ENCODE results near the gene OSBPL8.

OSBPL8 gene

DNA sequence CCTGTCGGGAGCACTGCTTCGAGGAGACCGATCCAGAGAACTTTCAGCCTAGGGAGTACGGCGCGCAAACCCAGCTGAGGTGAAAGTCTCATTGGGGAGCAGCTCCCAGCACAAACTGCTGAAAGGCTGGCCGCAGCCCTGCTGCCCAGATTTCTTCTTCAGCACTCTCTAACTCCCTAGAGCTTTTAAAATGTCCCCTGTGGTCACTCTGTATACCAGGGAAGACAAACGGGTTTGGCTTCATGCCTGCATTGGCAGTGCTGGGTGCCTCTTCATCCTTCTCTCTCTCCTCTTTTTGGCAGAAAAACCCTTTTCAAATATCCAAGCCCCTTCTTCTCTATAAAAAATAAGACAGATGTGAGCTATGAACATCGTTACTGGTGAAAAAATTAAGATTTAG lies 246.3 kb downstream of the OSBPL8 start:
- DNase-seq (ENCODE audit: low read depth in 3 of 3, low spot score in 1 of 3) = no peak

DNA sequence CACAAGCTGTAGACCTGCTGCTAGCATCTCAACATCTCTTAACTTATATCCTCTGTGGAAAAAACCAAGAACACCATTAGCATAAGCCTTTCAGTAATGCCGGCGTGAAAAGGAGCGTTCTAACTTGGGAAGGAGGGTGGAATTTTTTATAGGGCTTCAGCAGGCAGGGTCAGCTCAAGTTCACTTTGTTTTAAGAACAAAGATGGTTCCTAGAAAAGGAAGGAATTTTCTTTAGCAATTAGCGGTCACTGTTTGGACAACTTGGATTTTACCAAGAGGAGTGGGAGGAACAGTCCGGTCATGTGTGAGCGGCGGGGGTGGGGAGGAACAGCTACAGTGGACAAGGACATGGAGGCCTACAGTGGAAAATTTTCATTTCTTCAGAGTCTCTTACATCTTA lies 247.3 kb downstream of the OSBPL8 start:
- no peak for DNase-seq (ENCODE audit: low read depth in 3 of 3, low spot score in 1 of 3)

DNA sequence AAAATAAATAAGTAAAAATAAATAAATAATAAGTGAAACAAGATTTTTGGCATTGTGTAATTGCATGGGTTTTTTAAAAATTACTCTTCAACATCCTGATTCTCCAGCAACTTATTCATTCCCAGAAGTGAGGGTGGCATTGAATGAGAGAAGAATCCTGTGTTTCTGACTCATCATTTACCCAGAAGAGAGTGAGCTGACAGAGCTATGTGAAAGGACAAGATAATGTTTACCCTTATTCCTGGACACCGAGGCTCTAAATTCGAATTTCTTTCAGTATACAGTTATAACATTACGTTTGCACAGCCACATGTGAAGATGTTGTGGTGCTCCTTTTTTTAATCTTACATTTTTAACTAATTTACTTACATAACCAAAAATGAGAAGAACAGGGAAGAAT lies 247.8 kb downstream of the OSBPL8 start:
- no peak for DNase-seq (ENCODE audit: low read depth in 3 of 3, low spot score in 1 of 3)

DNA sequence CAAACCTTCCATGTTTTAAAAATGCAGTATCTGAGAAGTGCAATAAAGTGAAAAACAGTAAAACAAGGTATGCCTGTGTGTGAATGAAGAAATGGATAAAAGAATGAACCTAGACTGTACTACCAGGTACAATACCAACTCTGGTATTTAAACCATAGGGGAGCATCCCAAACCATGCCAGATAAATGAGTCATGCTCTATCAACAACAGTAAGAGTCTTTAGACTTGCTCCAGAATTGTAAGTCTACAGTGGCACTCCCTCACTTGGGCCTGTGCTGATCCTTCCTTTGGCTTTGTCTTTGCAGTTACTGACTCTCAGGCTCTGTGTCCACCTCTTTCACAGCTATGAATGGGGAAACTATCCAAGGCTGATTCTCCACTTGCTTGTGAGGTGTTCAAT lies 249.5 kb downstream of the OSBPL8 start:
- no peak for DNase-seq (ENCODE audit: low read depth in 3 of 3, low spot score in 1 of 3)

DNA sequence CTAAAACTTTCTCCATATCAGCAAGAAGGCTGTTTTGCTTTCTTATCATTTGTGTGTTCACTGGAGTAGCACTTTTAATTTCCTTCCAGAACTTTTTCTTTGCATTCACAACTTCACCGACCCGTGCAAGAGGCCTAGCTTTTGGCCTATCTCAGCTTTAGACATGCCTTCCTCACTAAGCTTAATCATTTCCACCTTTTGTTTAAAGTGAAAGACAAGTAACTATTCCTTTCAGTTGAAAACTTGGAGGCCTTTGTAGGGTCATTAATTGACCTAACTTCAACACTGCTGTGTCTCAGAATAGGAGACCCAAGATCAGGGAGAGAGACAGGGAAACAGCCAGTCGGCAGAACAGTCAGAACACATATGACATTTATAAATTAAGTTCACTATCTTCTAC lies 250.7 kb downstream of the OSBPL8 start:
- no peak for DNase-seq (ENCODE audit: low read depth in 3 of 3, low spot score in 1 of 3)

DNA sequence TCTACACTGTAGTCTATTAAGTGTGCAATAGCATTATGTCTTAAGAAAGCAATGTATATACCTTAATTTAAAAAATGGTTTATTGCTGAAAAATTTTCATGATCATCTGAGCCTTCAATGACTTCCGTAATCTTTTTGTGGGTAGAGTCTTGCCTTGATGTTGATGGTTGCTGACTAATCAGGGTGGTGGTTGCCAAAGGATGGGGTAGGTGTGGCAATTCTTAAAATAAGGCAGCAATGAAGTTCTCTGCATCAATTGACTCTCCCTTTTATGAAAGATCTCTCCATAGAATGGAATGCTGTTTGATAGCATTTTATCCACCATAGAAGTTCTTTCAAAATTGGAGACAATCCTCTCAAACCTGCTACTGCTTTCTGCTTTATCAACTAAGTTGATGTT lies 252.5 kb downstream of the OSBPL8 start:
- DNase-seq (ENCODE audit: low read depth in 3 of 3, low spot score in 1 of 3) = no peak

DNA sequence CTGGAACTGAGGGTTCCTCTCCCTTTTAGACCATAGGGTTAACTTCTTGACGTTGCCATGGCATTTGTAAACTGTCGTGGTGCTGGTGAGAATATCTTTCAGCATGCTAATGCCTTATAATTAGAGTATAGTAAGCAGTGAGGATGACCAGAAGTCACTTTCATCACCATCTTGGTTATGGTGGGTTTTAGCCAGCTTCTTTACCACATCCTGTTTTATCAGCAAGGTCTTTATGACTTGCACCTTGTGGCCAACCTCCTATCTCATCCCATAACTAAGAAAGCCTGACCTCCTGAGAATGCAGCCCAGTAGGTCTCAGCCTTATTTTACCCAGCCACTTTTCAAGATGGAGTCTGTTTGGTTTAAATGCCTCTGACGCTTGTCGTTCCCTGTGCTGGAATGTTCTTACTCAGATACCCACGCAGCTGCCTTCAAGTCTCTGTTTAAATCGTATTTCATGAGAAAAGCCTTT lies 255.5 kb downstream of the OSBPL8 start:
- no peak for DNase-seq (ENCODE audit: low read depth in 3 of 3, low spot score in 1 of 3)

DNA sequence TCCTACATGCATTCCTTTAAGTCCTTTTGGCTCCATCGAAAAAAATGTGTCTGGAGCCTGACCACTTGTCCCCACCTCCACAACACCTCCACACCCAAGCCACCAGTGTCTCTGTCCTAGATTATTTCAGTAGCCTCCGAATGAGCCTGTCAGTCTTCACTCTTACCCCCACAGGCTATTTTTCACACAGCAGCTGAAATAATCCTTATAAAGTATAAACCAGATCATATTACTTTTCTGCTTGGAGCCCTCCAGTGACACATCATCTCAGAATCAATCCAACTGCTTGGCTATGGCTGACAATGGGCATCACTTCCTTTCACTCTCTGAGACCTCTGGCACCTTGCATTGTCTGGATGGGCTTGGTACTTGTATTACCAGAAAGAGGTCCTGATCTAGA lies 256.2 kb downstream of the OSBPL8 start:
- DNase-seq (ENCODE audit: low read depth in 3 of 3, low spot score in 1 of 3) = no peak
